COR-L47 (cell line): ENCODE results near the gene PRR19.

Experiments used
- DNase-seq: peaks from one replicate; lab custom pipeline; 2025; lab: John Stamatoyannopoulos, UW

Gene PRR19

GRCh38 chr19:42349378-42350107, 47.6 kb downstream of the PRR19 start:
- no peak for DNase-seq

DNA sequence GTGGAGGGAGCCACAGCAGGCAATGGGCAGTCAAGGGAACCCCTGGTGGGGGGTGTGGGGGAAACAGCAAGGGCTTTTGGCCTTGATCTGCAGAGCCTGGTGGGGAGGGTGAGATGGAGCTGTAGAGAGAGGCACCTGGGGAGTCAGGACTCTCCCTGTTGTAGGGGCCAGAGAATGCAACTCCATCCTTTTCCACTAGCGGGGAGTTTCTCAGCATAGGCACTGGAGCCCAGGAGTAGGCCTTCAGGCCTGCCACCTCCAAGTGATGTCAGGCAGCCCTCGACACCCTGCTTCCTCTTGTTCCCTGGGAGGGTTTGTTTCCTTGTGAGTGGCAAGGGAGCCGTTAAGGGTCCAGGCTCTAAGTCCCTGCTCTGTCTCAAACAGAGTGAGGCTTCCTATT, 48.5 kb downstream of the PRR19 start:
- DNase-seq: no peak

- no peak for DNase-seq
Measured at GRCh38 chr19:42351079-42351735, 49.3 kb downstream of the PRR19 start.

DNA sequence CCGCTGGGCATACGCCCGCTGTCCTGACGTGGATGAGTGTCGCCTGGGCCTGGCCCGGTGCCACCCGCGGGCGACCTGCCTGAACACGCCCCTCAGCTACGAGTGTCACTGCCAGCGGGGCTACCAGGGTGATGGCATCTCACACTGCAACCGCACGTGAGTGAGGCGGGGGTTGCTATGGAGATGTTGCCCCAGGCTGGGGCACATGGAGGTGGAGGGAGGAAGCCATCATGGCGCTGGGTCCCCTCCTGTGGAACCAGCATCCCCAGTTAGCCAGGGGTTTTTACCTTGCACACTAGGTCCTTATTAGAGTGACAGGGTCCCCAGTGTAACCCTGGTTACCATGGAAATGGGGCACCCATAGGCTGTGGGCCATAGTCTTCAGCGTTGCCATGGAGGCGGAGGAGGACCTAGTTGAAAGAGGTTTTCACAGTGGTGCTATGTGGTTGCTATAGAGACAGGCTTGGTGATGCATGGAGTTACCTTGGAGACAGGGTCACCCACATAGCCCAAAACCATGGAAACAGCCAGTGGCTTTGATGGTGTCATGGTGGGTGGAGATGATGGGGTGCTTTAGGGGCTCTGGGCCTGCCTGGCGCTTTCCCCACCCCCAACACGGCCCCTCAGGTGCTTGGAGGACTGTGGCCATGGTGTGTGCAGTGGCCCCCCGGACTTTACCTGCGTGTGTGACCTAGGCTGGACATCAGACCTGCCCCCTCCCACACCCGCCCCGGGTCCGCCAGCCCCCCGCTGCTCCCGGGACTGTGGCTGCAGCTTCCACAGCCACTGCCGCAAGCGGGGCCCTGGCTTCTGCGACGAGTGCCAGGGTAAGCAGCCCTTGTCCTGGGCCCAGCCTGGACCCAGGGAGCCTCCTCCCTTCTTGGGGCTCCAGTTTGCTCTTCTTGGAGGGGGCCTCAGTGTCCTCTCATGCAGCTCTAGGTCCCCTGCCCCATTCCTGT, 50.6 kb downstream of the PRR19 start:
- peak; percentile 89 for DNase-seq

DNA sequence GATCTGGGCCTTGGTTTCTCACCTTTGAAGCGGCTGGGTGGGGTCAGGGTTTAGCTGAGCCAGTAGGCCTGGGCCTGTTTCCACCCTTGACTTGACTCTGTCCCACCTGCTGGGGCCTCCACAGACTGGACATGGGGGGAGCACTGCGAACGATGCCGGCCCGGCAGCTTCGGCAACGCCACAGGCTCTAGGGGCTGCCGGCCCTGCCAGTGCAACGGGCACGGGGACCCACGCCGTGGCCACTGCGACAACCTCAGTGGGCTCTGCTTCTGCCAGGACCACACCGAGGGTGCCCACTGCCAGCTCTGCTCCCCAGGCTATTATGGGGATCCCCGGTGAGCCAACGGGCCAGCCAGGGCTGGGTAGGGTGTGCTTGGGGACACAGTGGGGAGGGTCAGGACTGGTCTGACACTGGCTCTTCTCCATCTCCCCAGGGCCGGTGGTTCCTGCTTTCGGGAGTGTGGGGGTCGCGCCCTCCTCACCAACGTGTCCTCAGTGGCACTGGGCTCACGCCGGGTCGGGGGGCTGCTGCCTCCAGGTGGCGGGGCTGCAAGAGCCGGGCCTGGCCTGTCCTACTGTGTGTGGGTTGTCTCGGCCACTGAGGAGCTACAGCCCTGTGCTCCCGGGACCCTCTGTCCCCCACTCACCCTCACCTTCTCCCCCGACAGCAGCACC, 51.5 kb downstream of the PRR19 start:
- DNase-seq: no peak

DNA sequence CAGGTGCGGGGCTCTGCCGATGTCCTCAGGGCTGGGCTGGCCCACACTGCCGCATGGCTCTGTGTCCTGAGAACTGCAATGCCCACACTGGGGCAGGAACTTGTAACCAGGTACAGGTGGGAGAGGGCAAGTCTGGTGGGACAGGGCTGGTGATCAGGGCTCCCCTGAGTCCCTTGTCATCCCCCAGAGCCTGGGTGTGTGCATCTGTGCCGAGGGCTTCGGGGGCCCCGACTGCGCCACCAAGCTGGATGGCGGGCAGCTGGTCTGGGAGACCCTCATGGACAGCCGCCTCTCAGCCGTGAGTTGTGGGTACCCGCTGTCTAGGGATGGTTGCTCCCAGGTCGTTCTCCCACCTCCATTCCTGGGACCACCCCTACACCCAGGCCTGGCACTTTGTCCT, 54.0 kb downstream of the PRR19 start:
- DNase-seq: no peak

- DNase-seq: no peak
Measured at GRCh38 chr19:42356686-42357085, 54.8 kb downstream of the PRR19 start.

GRCh38 chr19:42357290-42357689, 55.4 kb downstream of the PRR19 start:
- DNase-seq: no peak
